GM21825 (cell line): ENCODE data around the gene METAP1D.
A peak's percentile ranks its signal among the peaks of the same experiment; 100 is the strongest.
"Not testable (repeated sequence)": the region's sequence is repeated elsewhere in the genome, so short reads cannot be mapped to it uniquely, and the experiment has no call there.

ENCODE experiments used
- ATAC-seq: cut with Tn5 transposase; IDR thresholded peaks from one replicate; pipeline ENCODE4 v1.9.1; 2021; ENCODE audit warnings: mild to moderate bottlenecking, moderate library complexity; ENCODE audit not compliant: unreplicated experiment

The METAP1D gene

DNA sequence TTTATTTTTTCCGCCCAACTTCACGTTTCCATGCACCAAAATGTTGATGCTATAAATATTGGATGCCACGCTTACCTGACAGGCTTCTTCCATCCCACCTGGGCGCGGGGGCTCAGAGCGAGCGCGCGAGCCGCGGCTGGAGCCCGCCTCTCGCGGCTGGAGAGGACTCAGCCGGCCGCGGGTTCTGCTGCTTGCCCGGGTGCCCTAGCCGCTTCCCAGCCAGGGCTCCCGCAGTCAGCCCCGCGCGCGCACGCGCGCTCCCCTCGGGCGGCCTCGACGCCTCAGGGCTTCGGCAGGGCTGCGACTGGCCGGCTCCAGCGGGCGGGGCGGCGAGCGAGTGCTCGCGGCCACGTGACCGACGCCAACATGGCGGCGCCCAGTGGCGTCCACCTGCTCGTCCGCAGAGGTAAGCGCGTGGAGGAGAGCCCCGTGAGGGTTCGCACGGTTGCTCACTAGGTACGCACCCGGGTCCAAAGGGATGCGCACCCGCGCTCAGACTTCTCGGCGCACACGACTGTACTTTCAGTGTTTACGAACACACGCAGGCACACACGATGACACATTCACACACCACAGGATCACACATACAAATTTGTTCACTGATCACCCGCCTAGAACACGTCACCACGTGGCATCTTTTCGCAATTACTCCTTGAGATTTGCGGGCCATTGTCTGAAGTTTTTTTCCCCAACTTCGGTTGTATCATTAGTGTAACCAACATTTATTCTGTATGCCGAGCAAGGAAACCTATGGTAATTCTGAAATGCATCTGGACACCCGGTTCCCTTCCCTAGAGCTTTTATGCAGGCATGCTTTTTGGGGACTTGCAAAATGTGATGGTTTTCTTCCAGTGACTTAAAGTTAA, at the start of gene METAP1D:
Gene METAP1D, plus strand, starts transcription at position 350 of the 866 bp plus-strand sequence. Its CDS starts 17 bp downstream, at position 367.
- peak; percentile 96 for ATAC-seq

DNA sequence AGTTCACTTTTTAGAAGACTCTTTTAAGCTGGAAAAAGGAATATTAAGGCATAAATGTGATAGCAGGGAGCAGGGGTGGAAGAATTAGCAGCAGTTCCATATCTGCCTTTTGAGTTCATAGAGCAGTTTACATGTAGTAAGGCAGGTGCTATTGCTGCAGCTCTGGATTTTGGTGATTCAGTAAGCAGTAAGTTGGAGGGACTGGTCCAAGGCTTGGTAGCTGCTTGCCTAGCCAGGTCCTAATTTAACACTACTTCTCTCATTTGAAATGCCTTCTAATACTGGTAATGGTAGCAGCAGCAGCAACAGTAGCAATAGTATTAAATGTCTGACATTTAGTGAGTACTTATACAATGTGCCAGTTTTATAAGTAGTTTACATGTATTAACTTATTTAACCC, 47.5 kb upstream of the METAP1D start:
- ATAC-seq = no peak

DNA sequence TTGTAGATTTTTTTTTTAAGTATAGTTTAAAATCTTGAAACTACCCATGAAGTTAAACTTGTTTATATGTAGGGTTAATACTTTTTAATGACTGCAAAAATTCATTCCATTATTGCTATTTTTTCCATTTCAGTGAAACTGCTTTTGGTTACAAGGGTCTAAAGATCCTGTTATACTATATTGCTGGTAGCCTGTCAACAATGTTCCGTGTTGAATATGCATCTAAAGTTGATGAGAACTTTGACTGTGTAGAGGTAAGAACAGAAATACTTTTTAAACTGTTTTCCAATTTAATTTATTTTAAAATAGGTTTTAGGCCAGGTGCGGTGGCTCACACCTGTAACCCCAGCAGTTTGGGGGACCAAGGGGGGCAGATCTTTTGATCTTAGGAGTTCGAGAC, 47.0 kb upstream of the METAP1D start:
- ATAC-seq = no peak

DNA sequence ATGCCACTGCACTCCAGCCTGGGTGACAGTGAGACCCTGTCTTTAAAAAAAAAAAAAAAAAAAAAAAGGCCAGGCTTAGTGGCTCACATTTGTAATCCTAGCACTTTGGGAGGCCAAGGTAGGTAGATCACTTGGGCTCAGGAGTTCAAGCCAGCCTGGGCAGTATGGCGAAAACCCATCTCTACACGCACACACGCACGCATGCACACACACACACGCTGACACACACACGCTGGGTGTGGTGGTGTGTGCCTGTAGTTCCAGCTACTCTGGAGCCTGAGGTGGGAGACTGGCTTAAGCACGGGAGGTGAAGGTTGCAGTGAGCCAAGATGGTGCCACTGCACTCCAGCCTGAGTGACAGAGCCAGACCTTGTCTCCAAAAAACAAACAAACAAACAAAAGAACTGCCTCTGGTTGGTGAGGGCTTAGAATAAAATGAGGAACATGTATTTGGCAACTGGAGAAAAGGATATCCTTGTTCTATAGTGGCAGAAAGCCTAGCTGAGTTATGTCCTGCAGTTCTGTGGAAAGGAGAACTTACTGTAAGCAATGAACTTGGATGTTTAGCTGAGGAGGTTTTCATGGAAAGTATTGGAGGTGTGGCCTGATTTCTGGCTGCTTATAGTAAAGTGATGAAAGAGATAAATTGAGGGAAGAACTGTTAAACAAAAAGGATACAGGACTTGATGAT, 43.5 kb upstream of the METAP1D start:
- no peak for ATAC-seq

DNA sequence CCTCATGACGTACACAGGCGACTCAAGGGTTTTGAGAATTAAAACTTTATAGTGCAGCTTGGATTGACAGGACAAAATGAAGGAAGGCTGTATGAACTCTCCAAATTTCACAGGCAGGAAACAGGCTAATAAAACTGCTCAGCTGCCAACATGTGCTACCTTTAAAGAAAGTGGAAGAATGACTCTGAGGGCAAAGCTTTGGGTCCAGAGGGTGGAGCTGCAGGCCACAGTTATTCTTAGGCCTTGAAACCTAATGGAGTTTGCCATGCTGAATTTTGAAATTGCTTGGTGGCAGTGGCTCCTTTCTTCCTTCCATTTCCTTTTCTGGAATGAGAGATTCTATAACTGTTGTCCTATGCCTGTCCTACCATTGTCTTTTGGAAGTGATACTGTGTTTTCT, 42.7 kb upstream of the METAP1D start:
- ATAC-seq = no peak

DNA sequence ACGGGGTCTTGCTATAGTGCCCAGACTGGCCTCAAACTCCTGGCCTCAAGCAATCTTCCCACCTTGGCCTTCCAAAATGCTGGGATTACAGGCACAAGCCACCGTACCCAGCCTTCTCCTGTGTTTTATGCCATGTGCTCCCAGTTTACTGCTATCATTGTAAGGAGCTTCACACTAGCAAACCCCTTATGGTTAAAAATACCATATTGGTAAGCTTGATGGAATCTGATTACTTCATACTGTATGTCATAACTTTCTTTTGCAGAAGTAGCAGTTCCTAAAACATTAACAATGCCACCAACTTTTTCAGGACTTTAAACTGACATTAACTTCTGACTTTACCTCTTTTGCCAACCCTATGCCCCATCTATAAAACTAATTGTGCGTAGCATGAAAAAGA, 41.3 kb upstream of the METAP1D start:
- no peak for ATAC-seq

DNA sequence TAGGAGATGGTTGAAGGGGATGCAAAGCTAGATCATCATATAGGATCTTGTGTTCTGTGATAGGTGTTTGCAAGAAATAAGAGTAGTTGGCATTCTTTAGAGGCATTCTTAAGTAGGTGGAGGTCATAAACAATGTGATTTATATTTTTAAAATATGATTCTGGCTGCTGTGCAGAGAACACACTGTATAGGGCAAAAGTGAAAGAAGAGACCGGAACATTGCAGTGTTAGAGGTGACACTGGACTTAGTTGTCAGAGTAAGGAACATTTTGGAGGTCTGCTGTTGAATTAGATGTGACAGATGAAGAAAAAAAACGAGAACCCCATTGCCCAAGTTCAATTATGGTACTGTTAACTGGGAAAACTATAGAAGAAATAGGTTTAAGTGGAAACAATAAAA, 39.8 kb upstream of the METAP1D start:
- ATAC-seq = no peak

DNA sequence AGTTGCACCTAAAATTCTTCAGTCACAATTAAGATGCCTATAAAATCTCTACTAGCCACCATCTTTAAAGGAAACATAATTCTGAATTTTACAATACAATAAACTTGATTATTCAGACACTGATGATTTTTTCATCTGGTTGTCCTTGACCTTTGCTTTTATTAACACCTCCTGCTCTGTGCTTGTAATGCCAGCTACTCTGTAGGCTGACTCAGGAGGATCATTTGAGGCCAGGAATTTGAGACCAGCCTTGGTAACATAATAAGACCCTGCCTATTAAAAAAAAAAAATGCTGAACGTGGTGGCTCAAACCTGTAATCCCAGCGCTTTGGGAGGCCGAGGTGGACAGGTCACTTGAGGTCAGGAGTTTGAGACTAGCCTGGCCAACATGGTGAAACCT, 39.2 kb upstream of the METAP1D start:
- no peak for ATAC-seq

DNA sequence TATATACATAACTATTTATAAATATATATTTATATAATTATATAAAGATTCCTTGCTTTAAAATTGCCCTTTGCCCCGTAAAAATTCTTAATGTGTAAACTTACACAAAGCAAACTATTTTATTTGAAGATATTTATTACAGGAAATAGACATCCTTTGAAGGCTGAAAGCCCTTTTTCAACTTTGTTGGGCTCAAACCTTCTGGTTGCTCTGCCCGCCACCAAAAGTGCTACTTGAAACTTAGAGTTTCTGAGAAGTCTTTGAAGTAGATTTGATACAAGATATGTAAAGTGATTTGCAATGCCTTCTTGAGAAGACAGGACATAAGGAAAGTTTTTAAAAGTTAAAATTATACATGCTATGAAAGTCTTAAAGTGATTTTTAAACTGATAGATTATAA, 36.6 kb upstream of the METAP1D start:
- ATAC-seq = no peak

DNA sequence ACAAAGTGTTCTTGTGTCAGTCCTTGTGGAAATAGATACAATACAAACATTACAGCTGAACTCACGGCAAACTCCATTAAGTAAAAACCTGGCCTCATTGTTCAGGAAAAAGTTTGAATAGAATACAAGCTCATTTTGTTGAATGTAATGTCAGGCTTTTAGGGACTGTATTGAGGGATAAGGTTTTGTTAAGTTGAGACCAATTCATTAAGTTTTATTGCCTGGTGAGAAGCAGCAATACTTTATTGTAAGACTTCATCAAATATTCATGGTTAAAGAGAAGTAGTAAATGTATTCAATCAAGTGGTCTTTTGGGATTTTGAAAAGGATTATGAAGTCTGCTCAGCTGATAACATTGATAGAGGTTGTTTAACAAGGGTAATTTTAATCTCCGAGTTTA, 35.4 kb upstream of the METAP1D start:
- no peak for ATAC-seq

DNA sequence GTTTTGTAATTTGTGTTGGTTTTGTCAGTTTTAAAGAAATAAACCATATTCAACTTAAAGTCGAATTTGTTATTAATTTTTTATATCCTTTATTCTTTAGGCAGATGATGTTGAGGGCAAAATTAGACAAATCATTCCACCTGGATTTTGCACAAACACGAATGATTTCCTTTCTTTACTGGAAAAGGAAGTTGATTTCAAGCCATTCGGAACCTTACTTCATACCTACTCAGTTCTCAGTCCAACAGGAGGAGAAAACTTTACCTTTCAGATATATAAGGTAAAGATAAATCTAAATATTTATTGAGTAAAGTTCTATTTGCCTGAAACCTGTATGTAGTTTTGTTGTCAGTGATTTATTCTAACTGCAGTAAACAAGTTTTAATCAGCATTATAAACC, 34.5 kb upstream of the METAP1D start:
- no peak for ATAC-seq

DNA sequence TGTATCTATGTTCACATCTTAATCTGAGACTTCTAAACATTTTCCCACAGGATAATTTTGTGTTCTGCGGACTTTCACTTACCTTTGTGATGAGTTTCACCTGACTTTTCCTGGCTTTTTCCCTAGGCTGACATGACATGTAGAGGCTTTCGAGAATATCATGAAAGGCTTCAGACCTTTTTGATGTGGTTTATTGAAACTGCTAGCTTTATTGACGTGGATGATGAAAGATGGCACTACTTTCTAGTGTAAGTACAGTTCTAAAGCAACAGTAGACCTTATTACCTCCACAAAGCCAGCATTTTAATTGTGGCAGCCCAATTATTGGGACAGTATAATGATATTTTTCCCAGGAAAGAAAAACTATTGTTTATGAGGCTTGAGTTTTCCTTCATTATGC, 34.1 kb upstream of the METAP1D start:
- ATAC-seq = no peak

DNA sequence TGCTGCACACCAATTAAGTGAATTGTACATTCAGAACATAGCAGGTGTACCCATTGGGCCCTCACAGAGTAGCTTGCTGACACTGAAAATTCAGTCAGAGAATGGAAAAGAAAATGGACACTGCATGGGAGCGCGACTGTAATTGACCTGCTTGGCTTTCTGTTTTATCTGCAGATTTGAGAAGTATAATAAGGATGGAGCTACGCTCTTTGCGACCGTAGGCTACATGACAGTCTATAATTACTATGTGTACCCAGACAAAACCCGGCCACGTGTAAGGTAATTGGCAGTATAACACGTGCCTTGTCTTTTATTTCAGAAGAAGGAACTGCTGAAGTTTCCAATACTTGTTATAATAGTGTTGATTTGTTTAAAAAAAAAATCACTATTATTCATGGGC, 33.5 kb upstream of the METAP1D start:
- no peak for ATAC-seq

DNA sequence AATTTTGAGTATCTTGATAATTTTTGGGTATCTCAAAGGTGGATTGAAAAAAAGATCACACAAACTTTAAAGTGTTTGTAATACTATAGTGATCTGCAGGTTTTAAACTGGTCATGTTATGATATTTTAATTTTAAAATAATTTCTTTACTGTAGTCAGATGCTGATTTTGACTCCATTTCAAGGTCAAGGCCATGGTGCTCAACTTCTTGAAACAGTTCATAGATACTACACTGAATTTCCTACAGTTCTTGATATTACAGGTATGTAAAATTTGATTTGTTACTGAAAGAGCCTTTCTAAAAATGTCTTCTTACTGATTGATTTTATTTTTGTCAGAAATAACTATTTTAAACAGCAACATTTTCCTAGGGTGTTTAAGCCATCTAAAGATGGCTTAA, 33.1 kb upstream of the METAP1D start:
- ATAC-seq = no peak

DNA sequence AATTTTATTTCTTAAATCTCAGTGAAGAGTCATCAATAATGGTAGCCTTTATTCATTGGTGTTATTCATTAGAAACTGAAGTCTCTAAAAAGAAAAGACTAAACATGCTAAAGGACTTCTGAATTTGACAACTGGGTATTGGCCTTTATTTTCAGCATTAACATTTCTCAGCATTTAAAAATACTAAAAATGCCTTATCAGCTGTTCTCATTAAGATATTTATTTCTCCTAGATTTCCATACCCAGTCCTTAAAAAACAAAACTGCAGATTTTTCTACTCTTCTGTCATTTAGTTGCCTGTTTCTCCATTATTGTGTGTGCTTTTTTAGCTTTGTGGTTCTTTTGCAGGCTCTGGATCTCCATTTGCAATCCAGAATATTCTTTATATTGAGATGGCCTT, 31.2 kb upstream of the METAP1D start:
- ATAC-seq = no peak

DNA sequence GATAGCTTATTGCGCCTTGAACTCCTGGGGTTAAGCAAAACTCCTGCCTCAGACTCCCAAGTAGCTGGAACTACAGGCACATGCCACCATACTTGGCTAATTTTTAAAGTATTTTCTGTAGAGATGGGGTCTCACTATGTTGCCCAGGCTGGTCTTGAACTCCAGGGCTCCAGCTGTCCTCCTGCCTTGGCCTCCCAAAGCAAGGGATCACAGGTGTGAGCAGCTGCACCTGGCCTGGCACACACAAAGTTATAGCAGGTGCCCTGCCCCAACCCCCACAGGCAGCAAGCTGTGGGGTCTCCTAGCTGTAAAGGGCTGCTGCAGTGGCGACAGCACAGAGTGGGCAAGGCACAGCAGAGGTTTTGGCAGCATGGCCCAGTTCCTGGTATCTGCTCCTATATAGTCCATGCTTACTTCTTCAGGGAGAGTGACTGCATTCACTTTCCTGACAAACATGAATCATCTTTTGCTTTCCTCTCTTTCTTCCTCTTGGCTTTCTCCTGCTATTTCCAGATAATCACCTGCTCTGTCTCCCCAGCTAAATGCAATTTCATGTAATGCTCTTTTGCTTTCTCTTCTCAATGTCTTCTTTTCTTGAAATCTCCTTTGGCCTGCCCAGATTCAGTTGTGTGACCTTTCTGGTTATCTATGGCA, 27.3 kb upstream of the METAP1D start:
- ATAC-seq = no peak

DNA sequence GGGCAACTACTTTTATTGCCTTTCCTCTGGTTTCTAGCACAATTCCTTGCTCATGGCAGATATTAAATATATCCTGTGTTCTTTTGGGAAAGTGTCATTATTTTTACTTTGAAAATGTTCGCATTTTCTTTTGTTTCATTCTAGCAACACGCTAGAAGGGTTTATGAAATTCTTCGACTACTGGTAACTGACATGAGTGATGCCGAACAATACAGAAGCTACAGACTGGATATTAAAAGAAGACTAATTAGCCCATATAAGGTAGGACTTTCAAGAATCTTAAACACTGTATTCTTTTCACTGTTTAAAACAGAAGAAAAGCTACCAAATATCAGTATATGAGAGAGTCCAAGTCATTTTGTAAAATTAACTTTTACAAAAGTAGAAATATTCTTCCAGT, 20.6 kb upstream of the METAP1D start:
- ATAC-seq = no peak

DNA sequence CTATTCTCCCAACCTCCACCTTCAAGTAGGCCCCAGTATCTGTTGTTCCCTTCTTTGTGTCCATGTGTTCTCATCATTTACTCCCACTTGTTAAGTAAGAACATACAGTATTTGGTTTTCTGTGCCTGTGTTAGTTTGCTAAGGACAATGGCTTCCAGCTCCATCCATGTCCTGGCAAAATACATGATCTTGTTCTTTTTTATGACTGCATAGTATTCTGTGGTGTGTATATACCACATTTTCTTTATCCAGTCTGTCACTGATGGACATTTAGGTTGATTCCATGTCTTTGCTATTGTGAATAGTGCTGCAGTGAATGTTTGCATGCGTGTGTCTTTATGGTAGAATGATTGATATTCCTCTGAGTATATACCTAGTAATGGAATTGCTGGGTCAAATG, 15.8 kb upstream of the METAP1D start:
- ATAC-seq = not testable (repeated sequence)

DNA sequence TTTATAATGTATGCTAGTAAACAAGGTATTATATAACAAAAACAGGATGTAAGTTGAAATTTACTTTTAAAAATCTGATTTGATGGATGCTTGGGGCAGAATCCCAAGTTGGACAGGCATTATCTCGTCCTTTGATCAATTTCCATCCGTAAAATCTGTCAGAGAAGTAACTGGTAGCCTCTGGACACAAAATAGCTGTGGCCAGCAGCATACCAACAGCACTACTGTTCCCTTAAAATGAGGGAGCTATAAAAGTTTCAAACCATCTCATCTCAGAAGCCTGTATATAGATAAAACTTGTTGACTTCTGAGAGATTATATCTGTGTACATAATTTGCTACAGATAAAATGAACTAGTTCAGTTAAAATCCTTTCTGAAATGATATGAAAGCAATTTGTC, 14.7 kb upstream of the METAP1D start:
- no peak for ATAC-seq

DNA sequence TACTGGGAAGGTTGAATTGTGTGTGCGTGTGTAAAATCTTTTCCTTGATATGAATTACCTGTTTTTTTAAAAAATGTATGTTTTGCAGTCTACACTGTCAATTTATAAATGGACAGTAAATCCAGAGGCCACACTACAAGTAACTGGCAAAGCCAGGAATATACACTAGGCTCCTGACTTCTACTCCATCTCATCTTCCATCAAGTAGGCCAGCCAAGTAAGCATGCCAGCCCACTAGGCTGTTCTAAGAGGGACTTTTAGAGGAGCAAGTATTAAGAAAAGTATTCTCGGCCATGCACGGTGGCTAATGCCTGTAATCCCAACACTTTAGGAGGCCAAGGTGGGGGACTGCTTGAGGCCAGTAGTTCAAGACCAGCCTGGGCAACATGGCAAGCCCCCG, 13.0 kb upstream of the METAP1D start:
- ATAC-seq = no peak

DNA sequence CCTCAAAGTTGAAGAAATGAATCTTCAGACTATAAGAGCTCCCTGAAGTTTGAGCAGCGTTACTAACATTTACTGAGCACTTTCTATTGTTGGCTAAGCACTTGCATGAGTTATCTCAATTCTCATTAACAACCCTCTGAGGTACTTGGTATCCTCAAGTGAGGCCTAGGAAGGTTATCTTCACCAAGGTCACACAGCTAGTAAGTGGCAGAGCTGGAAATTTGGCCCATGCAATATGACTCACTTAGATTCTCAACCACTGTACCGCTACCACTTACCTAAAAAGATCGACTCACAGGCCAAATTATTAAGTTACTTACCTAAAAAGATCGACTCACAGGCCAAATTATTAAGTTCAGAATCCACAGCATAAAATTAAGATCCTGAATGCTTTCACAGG, 8.7 kb upstream of the METAP1D start:
- ATAC-seq = no peak

DNA sequence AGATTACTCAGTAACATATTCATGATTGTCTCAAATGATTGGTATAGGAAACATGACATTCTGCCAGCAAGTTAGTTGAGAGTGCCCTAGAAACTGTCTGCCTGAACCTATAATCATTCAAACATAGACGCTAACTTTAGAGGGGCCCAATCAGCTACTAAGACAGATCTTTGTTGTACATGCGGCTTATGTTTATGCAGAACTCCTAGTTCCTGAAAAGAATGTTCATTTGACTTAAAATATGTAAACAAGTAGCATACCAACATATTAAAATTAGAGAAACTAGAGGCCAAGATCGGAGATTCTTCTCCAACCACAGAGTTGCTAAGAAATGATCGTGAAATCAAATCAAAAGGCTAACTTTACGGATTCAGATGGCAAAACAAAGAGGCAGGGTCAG, 4.2 kb upstream of the METAP1D start:
- ATAC-seq = no peak
